B cell (primary cell): ENCODE data around the gene FBF1. TPM values are rescaled to one million over a fixed set of nuclear protein-coding genes. Genes with fewer than 3 reads are reported as not detected.

Experiments used
- ATAC-seq: fragments of 200-7000 bp; cut with Tn5 transposase; one replicate; pipeline ENCODE4 v1.10.0; 2021; ENCODE audit warnings: low read depth, mild to moderate bottlenecking, moderate number of reproducible peaks, moderate library complexity
- CTCF ChIA-PET: fragments of 350-600 bp; sonication (Branson Sonifier 250); formaldehyde crosslinking; loops from one replicate; lab custom pipeline; 2021; ENCODE audit warnings: antibody characterized with exemption, inconsistent platforms; lab: Charles Lee
- POLR2A ChIA-PET: fragments of 350-600 bp; sonication (Branson Sonifier 250); formaldehyde crosslinking; loops from one replicate; lab custom pipeline; 2021; ENCODE audit warnings: antibody characterized with exemption; lab: Charles Lee
- DNase-seq: peaks from one replicate; pipeline ENCODE4 v3.0.0; 2013
- H2AFZ ChIP-seq: 2 replicates; pipeline ENCODE4 v1.6.1; 2012; ENCODE audit warnings: mild to moderate bottlenecking, low read depth, low read length; ENCODE audit not compliant: insufficient read depth, poor library complexity, severe bottlenecking
- H3K27ac ChIP-seq, 2 donors: 1 replicate in 1 of 2; 2 replicates in 1 of 2; pipeline ENCODE4 v1.5.1; 2012 to 2013; ENCODE audit warnings: low read length in 2 of 2, mild to moderate bottlenecking in 2 of 2, moderate library complexity in 1 of 2
- H3K27me3 ChIP-seq, 4 experiments: fragments of 200-600 bp in 1 of 4; sonication (generic) in 1 of 4; replicated peaks in 1 of 4; 1 replicate in 2 of 4; 2 replicates in 2 of 4; pipeline versions ENCODE4 v1.6.1 to v1.7.0; 2013 to 2016; ENCODE audit warnings: low read length in 3 of 4, mild to moderate bottlenecking in 2 of 4, mixed read lengths in 1 of 4, moderate library complexity in 1 of 4; ENCODE audit not compliant: insufficient read depth in 4 of 4, control insufficient read depth in 3 of 4; ENCODE audit errors: control extremely low read depth in 1 of 4
- H3K36me3 ChIP-seq, 2 experiments: replicated peaks in 1 of 2; 1 replicate in 1 of 2; 2 replicates in 1 of 2; pipeline versions ENCODE4 v1.6.1 to v1.7.1; 2013; ENCODE audit warnings: low read length in 1 of 2; ENCODE audit not compliant: insufficient read depth in 2 of 2, control insufficient read depth in 1 of 2; ENCODE audit errors: control extremely low read depth in 1 of 2, extremely low read depth in 1 of 2
- H3K4me1 ChIP-seq, 2 donors: fragments of 200-600 bp in 1 of 2; sonication (generic) in 1 of 2; 1 replicate in 1 of 2; 2 replicates in 1 of 2; pipeline versions ENCODE4 v1.5.1 to v1.6.1; 2013 to 2017; ENCODE audit warnings: low read length in 2 of 2; ENCODE audit not compliant: control insufficient read depth in 2 of 2, insufficient read depth in 2 of 2
- H3K4me2 ChIP-seq: replicated peaks from 2 replicates; pipeline ENCODE3; 2012; ENCODE audit warnings: mild to moderate bottlenecking, low read depth, low read length; ENCODE audit not compliant: poor library complexity, severe bottlenecking
- H3K4me3 ChIP-seq, 5 experiments: fragments of 200-600 bp in 1 of 5; sonication (generic) in 1 of 5; 1 replicate in 3 of 5; 2 replicates in 2 of 5; pipeline versions ENCODE4 v1.5.1 to v1.7.0; 2011 to 2016; ENCODE audit warnings: low read length in 4 of 5, mild to moderate bottlenecking in 4 of 5, low read depth in 2 of 5, control low read depth in 1 of 5, moderate library complexity in 1 of 5; ENCODE audit not compliant: insufficient read depth in 1 of 5; ENCODE audit errors: control extremely low read depth in 1 of 5, extremely low read depth in 1 of 5
- H3K79me2 ChIP-seq: fragments of 200-600 bp; sonication (generic); one replicate; pipeline ENCODE4 v1.6.0; 2016; ENCODE audit warnings: low read length; ENCODE audit not compliant: control insufficient read depth, insufficient read depth
- H3K9ac ChIP-seq: fragments of 200-600 bp; sonication (generic); 2 replicates; pipeline ENCODE4 v1.6.1; 2017; ENCODE audit warnings: mild to moderate bottlenecking, low read length, moderate library complexity
- H3K9me3 ChIP-seq, 3 donors: one replicate each; pipeline versions ENCODE4 v1.6.1 to v1.7.1; 2013; ENCODE audit warnings: low read length in 2 of 3; ENCODE audit not compliant: control insufficient read depth in 2 of 3, insufficient read depth in 1 of 3; ENCODE audit errors: control extremely low read depth in 1 of 3
- H4K20me1 ChIP-seq: 2 replicates; pipeline ENCODE4 v1.6.0; 2012; ENCODE audit warnings: mild to moderate bottlenecking, low read length; ENCODE audit not compliant: insufficient read depth, control insufficient read depth, poor library complexity, severe bottlenecking
- H3K27ac Mint-ChIP-seq: one replicate; pipeline ENCODE4 v1.8.0; 2021; ENCODE audit warnings: mixed read lengths
- H3K27me3 Mint-ChIP-seq: one replicate; pipeline ENCODE4 v1.8.0; 2021; ENCODE audit warnings: mixed read lengths
- H3K4me1 Mint-ChIP-seq: one replicate; pipeline ENCODE4 v1.8.0; 2021; ENCODE audit warnings: mixed read lengths
- H3K4me3 Mint-ChIP-seq: one replicate; pipeline ENCODE4 v1.8.0; 2021; ENCODE audit warnings: mixed read lengths
- H3K9me3 Mint-ChIP-seq: one replicate; pipeline ENCODE4 v1.8.0; 2022; ENCODE audit warnings: mixed read lengths; ENCODE audit not compliant: insufficient read depth
- EZH2 ChIP-seq: IDR thresholded peaks from 2 replicates; pipeline ENCODE4 v1.6.1; 2012; ENCODE audit warnings: borderline replicate concordance, low read depth, mild to moderate bottlenecking, moderate library complexity, low read length; ENCODE audit not compliant: insufficient read depth, poor library complexity, severe bottlenecking
- WGBS: methylation state at CpG from one replicate; pipeline ENCODE4 v1.1.5; 2013; ENCODE audit warnings: missing lambda C conversion rate; ENCODE audit not compliant: insufficient coverage; 5-methylcytosine and 5-hydroxymethylcytosine counted together
- intact Hi-C: fragments of 100-400 bp; cut with micrococcal nuclease; formaldehyde crosslinking; loops from one replicate; pipeline ENCODE4 v1.10.0; 2022
- polyA plus RNA-seq: library from polyadenylated mRNA; depleted of rRNA; stranded (reverse); fragments of >200 nt; gene quantifications from 2 replicates; pipeline ENCODE4 v1.2.3, GENCODE V29; 2012
- total RNA-seq, 2 donors: library from RNA; stranded (reverse); fragments of 120-200 nt in 1 of 2; gene quantifications; 1 replicate in 1 of 2; 2 replicates in 1 of 2; pipeline versions ENCODE4 v1.2.3 to v1.2.4, GENCODE V29; 2013 to 2022
- TF ChIP-seq, protein P1 (sequence below): fragments of 200-600 bp; IDR thresholded peaks from one replicate; pipeline ENCODE4 v1.8.0; 2022; ENCODE audit warnings: antibody characterized with exemption, mild to moderate bottlenecking

FBF1 gene
- total and polyA plus RNA-seq, 2 donors (not counting 1 experiment from before 2014, with no cell fraction given), result 21.6 to 31.5 TPM

DNA sequence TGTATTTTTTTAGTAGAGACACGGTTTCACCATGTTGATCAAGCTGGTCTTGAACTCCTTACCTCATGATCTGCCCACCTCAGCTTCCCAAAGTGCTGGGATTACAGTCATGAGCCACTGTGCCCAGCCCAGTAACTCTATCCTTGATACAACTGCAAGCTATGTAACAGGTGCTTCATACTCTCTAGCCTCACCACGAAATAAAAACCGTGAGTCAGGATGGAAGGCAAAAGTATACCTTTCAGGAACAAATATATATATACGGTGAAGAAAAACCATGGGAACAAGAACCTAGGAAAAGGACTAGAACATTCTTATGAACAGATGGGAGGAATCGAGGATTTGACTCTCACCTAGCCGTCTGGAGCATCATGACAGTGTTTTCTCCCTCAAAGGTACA is 9.6 kb upstream of the FBF1 start:
- ChIA-PET POLR2A (no interaction called here), CTCF (no interaction called here)
- H3K36me3 ChIP-seq, result peaks cover 0 to 62% of the 10 kb centered on the region in 2 experiments
- Mint-ChIP-seq H3K4me1 (no peaks in the 10 kb centered on the region), H3K9me3 (no peaks in the 10 kb centered on the region), H3K27me3 (no peaks in the 10 kb centered on the region), H3K27ac (no peak overlapping the region), H3K4me3 (no peak overlapping the region)
- no peaks in the 10 kb centered on the region for H3K9me3 ChIP-seq
- H3K27me3 ChIP-seq, result no peaks in the 10 kb centered on the region
- H3K4me3 ChIP-seq, result no peak overlapping the region
- intact Hi-C loops, result no loop called here
- H3K4me2 ChIP-seq, result no peak overlapping the region
- TF ChIP-seq EZH2, result no peak
- TF ChIP-seq, protein P1, sequence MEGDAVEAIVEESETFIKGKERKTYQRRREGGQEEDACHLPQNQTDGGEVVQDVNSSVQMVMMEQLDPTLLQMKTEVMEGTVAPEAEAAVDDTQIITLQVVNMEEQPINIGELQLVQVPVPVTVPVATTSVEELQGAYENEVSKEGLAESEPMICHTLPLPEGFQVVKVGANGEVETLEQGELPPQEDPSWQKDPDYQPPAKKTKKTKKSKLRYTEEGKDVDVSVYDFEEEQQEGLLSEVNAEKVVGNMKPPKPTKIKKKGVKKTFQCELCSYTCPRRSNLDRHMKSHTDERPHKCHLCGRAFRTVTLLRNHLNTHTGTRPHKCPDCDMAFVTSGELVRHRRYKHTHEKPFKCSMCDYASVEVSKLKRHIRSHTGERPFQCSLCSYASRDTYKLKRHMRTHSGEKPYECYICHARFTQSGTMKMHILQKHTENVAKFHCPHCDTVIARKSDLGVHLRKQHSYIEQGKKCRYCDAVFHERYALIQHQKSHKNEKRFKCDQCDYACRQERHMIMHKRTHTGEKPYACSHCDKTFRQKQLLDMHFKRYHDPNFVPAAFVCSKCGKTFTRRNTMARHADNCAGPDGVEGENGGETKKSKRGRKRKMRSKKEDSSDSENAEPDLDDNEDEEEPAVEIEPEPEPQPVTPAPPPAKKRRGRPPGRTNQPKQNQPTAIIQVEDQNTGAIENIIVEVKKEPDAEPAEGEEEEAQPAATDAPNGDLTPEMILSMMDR, result no peak
- H3K27ac ChIP-seq, result no peak overlapping the region
- H2AFZ ChIP-seq, result no peak overlapping the region
- DNase-seq (no peak), ATAC-seq (no peak)
- no peaks in the 10 kb centered on the region for H3K4me1 ChIP-seq
- H4K20me1 ChIP-seq, result no peaks in the 10 kb centered on the region
- WGBS, result 91% methylated on average over 1 of the region's 6 CpGs
- no peak overlapping the region for H3K9ac ChIP-seq
- H3K79me2 ChIP-seq, result no peaks in the 10 kb centered on the region

DNA sequence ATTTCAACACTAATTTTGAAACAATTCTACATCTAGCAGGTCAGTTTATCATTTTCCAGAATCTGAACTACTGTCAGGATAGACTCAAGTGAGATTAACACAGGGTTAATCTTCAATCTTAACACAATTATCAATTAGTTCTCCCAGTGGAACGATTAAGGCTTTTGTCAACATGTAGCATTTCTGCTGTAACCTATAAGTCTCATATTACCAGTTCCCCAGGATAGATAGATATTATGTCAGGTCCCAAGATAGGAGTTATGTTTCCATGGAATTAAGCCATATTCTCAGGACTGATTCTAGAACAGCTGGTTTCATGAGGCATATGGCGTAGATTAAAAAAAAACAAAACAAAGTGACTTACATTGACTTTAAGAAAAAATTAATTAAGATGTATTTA is 4.4 kb upstream of the FBF1 start:
- H3K9ac ChIP-seq, result no peak overlapping the region
- H3K4me2 ChIP-seq, result no peak overlapping the region
- CTCF ChIA-PET, result interaction anchor here (0.7 to 1.7 kb wide), 3 partner anchors 19 to 66 kb away, joined by 3 to 5 read pairs (median 3); no protein-coding TSS in a partner anchor
- DNase-seq (no peak), ATAC-seq (no peak)
- Mint-ChIP-seq H3K27me3 (no peaks in the 10 kb centered on the region), H3K4me3 (no peak overlapping the region), H3K4me1 (peaks cover 12% of the 10 kb centered on the region), H3K27ac (no peak overlapping the region), H3K9me3 (no peaks in the 10 kb centered on the region)
- no CpG with 5 or more reads among the region's 2 CpGs for WGBS
- H2AFZ ChIP-seq, result no peak overlapping the region
- intact Hi-C loops, result no loop called here
- no peak overlapping the region for H3K4me3 ChIP-seq
- POLR2A ChIA-PET, result no interaction called here
- TF ChIP-seq, protein P1, result no peak
- TF ChIP-seq EZH2, result no peak
- peaks cover 3% of the 10 kb centered on the region for H3K79me2 ChIP-seq
- peaks cover 0 to 32% of the 10 kb centered on the region in 2 experiments for H3K36me3 ChIP-seq
- no peaks in the 10 kb centered on the region for H3K9me3 ChIP-seq
- peaks cover 0 to 12% of the 10 kb centered on the region in 2 donors for H3K4me1 ChIP-seq
- no peaks in the 10 kb centered on the region for H4K20me1 ChIP-seq
- H3K27ac ChIP-seq, result no peak overlapping the region
- no peaks in the 10 kb centered on the region for H3K27me3 ChIP-seq
